Tibial nerve (tissue), 3 donors: ENCODE data around the gene KDM2A.

Experiments used
- POLR2A ChIP-seq, 2 donors: fragments of 450-650 bp; IDR thresholded peaks; one replicate each; pipeline ENCODE4 v1.6.1; 2017; ENCODE audit warnings: antibody characterized with exemption in 2 of 2, mild to moderate bottlenecking in 2 of 2, moderate library complexity in 2 of 2
- TF ChIP-seq, protein P1 (sequence below), 5 experiments: fragments of 200-600 bp in 3 of 5; fragments of 450-650 bp in 2 of 5; sonication (generic) in 3 of 5; IDR thresholded peaks; one replicate each; pipeline ENCODE4 v1.5.1; 2016 to 2019; ENCODE audit warnings: antibody characterized with exemption in 5 of 5, mild to moderate bottlenecking in 3 of 5, moderate library complexity in 2 of 5

DNA sequence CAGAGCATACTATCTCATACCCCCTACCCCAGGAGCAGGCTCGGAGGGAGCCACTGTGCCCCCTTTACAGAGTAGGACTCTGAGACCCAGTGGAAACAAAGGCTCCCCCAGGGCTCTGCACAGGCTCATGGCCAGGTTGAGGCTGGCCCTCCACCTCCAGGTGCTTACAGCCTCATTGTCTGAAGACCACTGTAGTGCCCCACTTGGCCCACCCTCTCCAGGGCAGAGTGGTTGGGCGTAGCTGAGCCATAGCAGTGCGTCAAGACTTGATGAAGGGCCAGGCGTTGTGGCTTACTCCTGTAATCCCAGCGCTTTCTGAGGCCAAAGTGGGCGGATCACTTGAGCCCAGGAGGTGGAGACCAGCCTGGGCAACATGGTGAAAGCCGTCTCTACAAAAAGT, 171.7 kb downstream of the KDM2A start:
- TF ChIP-seq POLR2A (IDR thresholded peaks at IDR 0.05) = no peak
- TF ChIP-seq, protein P1, sequence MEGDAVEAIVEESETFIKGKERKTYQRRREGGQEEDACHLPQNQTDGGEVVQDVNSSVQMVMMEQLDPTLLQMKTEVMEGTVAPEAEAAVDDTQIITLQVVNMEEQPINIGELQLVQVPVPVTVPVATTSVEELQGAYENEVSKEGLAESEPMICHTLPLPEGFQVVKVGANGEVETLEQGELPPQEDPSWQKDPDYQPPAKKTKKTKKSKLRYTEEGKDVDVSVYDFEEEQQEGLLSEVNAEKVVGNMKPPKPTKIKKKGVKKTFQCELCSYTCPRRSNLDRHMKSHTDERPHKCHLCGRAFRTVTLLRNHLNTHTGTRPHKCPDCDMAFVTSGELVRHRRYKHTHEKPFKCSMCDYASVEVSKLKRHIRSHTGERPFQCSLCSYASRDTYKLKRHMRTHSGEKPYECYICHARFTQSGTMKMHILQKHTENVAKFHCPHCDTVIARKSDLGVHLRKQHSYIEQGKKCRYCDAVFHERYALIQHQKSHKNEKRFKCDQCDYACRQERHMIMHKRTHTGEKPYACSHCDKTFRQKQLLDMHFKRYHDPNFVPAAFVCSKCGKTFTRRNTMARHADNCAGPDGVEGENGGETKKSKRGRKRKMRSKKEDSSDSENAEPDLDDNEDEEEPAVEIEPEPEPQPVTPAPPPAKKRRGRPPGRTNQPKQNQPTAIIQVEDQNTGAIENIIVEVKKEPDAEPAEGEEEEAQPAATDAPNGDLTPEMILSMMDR (IDR thresholded peaks at IDR 0.05) = no peak
